ENCODE data around the gene KCNH5.

KCNH5 gene

GRCh38 chr14:62988967-62989366 lies 56.3 kb downstream of the KCNH5 start:
- no peak for DNase-seq (ENCODE audit: low read depth in 2 of 2)

DNA sequence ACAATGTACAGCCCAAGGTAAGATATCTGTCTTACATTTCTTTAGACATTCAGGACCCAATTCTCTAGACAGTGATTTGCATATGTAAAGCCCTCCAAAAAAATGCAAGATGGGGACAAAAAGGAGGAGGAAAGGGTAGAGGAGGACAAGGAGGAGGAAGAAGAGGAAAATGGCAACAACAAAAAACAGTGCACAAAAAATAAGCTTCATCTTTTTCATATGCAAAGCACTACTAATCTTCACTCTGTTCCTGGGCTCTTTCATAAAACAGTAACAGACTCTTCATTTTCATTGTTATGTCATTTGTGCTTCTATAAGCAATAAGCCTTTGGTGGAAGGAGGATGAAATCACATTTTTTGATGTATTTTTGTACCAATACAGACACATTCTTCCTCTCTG lies 61.4 kb downstream of the KCNH5 start:
- no peak for DNase-seq (ENCODE audit: low read depth in 2 of 2)

GRCh38 chr14:62980693-62981092 lies 64.6 kb downstream of the KCNH5 start:
- DNase-seq (ENCODE audit: low read depth in 2 of 2) = no peak

- DNase-seq (ENCODE audit: low read depth in 2 of 2) = no peak
These were observed 87.7 kb downstream of the KCNH5 start for GRCh38 chr14:62957562-62957961.

DNA sequence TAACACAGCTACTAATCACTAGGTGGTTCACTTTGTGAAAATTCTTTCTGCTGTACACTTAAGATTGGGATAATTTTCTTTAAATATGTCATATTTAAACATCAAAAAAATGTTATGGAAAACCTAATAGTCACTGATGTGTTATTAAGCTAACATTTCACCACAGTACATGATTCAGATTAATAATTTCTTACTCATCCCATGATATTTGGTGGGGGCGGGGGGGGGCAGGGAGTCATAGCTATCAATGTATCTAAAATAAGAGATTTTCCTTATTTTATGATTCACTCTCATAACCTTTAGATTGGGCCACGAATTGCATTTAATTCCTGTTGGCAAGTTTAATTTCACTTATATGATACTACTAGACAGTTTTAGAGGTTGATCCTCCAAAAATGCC lies 88.8 kb downstream of the KCNH5 start:
- DNase-seq (ENCODE audit: low read depth in 2 of 2) = no peak

DNA sequence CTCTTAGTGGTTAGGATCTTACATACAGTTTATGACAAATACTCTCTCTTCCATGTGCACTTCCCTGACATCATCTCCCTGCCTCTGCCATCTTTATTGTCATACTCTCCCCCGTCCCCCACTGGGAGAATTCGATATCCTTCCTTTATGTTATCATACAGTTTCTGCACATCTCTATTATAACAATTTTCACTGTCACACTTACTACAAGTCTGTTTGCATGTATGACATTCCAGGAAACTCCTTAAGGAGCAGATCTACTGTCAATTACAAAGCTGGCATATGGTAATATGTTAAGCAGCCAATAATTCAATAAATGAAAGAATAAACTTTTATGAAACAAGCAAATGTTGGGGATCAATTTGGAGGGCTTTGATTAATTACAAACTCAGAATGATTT lies 91.1 kb downstream of the KCNH5 start:
- DNase-seq (ENCODE audit: low read depth in 2 of 2) = no peak

- DNase-seq (ENCODE audit: low read depth in 2 of 2) = no peak
These were observed 93.0 kb downstream of the KCNH5 start for GRCh38 chr14:62952226-62952625.

DNA sequence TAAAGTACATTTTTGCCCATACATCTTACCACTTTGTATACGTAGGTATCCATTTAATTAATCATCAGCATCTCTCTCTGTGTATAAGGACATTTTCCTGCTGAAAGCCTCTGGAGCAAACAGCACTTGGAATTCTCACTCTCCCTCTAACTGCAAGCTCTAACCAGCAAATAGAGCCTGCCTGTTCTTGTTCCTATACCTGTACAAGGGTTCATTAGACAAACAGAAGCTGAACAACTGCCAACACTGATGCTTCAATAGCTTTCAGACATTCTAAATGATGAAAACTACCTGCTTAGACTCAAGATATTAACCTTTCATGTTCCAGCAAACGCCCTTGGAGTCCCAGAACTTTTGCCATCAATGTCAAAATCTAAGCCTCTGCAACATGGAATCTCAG lies 98.0 kb downstream of the KCNH5 start:
- no peak for DNase-seq (ENCODE audit: low read depth in 2 of 2)

DNA sequence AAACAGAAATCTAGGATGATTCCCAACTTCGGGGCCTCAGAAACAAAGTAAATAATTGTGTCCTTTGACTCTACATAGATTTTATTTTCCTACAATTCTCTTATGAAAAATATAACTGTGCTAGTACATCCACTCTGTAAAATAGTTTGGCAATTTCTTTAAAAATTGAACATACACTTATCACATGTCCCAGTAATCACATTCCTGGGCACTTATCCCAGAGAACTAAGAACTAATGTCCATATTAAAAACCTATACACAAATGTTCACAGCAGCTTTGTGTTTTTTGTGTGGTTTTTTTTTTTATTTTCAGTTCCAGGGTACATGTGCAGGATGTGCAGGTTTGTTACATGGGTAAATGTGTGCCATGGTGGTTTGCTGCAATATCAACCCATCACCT lies 99.0 kb downstream of the KCNH5 start:
- DNase-seq (ENCODE audit: low read depth in 2 of 2) = no peak

DNA sequence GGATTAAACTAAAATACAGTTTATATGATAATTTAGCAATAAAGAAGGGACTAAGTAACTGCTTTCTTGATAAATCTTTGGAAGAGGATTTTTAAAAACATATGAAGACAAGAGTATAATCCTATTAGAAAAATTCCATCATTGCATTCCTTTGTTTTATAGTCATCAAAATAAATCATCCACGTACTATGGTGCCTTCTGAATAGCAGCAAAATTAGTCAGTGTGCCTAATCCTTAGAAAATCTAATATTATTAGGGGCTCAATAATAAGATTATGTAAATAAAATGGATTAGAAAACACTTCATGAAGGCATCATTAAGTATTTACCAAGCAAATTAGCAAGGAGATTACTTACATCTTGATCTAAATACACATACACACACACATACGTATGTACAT lies 102.1 kb downstream of the KCNH5 start:
- no peak for DNase-seq (ENCODE audit: low read depth in 2 of 2)

- no peak for DNase-seq (ENCODE audit: low read depth in 2 of 2)
These were observed 105.3 kb downstream of the KCNH5 start for GRCh38 chr14:62939970-62940369.

GRCh38 chr14:62938778-62939177 lies 106.5 kb downstream of the KCNH5 start:
- DNase-seq (ENCODE audit: low read depth in 2 of 2) = no peak

DNA sequence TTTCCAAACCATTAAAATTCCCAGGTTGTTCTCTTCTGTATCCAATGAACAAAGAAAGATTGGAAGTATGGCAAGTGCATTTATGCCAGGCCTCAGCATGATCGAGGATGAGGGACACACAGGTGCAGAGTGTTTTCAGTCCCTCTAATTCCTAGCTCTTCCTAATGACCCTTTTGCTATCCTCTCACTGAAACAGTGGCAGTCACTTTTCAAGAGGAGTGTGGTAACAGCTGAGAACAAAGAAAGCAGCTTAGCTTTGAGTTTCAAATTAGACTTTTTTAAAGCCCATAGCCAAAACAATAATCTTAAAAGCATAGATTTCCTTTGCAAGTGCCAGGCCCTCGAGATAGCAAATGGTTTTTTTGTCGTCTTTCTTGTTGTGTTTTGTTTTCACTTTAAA lies 110.8 kb downstream of the KCNH5 start:
- no peak for DNase-seq (ENCODE audit: low read depth in 2 of 2)

DNA sequence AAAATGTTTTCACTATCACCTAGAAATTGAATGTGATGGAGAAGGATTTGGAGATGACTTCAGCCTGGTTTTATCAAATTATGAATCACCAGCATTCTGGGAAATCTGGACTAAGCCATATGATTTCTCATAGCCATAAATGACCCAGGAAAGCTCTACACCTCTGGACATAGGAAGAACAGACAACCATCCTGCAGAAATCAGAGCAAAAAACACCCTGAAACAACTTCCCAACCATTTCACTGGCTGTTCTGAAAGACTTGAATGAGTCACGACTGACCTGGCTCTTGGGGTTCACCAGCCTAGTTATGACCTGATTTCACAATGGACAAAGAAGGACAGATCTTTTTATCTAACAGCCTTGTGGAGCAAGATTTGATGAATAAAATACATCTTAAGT lies 123.8 kb downstream of the KCNH5 start:
- no peak for DNase-seq (ENCODE audit: low read depth in 2 of 2)

DNA sequence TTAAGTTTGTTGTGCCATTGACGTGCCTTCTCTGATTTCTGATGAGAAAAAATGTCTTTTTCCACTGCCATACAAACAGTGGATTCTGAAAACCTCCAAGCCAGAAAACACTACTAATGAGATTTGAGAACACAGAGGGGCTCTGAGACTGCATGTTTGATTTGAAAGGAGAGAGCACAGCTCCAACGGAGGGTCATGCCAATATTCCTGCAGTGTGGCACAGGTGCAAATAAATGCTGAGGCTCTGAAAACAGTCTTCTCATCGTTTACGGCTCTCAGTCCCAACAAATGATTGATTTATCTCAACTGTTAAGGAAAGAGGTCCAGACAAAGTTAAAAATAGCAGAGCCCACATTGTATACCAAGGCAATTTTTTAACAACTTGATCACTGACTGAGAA lies 128.7 kb downstream of the KCNH5 start:
- no peak for DNase-seq (ENCODE audit: low read depth in 2 of 2)

- no peak for DNase-seq (ENCODE audit: low read depth in 2 of 2)
These were observed 130.4 kb downstream of the KCNH5 start for GRCh38 chr14:62914873-62915272.

DNA sequence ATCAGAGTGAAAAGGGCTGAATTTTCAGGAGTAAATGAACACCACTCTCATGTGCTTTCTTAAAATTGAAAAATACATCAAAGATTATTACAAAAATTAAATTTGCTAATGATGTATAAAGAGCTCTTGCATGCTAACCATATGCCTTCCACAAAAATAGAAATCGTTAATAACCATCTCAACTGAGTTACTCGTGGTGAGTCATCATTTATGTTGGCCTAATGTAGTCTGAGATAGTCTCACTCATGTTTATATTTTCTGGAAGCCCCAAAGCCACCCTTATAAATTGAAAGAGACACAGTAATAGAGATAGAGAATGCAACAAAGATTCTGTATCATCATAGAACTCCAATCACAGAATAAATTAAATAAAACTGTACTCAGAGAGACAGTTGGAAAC lies 131.2 kb downstream of the KCNH5 start:
- DNase-seq (ENCODE audit: low read depth in 2 of 2) = no peak

DNA sequence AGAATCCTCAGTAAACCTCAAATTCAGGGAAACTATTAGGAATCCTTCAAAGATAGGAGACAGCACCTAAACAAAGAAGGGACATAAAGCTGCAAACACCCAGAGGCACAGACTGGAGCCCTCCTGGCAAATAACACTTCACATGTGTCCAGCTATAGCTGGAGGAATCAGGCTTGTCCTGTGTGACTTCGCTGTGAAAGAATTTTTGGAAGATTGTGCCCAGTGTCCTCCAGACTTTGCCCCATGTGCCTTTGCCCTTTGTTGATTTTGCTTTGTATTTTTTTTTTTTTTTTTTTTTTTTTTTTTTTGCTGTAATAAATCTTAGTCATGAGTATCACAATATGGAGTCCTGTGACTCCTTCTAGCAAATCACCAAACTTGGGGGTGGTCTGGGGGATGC lies 136.8 kb downstream of the KCNH5 start:
- DNase-seq (ENCODE audit: low read depth in 2 of 2) = no peak

DNA sequence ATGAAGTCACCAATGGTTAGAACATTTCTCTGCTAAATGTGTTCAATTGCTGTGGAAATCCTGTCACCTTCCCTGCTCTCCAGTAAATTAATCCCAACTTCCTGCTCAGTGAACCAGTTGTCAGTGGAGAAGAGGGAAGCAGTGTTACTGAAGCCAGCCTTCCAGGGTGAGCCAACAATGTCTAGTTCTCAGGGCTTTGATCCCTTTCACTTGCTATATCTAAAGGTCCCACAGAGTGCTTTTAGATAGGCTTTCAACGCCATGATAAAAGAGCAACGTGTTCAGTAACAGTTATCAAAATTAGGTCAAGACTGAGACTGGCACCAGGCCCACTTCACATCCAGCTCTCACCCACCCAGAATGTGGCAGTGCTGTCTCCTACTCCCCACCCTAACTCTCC lies 139.7 kb downstream of the KCNH5 start:
- no peak for DNase-seq (ENCODE audit: low read depth in 2 of 2)

DNA sequence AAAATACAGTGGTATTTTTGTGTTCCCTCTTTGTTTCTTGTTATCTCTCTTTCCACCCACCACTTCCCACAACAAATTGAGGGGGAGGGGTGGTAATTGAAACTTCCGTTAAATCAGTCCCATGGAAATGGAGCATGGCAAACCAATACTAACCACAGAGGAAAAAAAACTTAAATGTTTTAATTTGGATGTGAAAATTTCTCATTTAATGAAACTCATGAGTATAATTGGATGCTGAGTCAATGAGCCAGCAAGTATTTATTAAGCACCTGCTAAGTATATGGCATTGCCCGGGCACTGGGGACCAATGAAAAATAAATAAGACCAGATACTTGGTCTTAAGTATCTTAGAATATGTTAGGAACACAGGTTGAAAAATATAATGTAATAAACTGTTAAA lies 147.5 kb downstream of the KCNH5 start:
- DNase-seq (ENCODE audit: low read depth in 2 of 2) = no peak

GRCh38 chr14:62896932-62897456 lies 148.3 kb downstream of the KCNH5 start:
- DNase-seq (ENCODE audit: low read depth in 2 of 2) = no peak

- no peak for DNase-seq (ENCODE audit: low read depth in 2 of 2)
These were observed 150.5 kb downstream of the KCNH5 start for GRCh38 chr14:62894736-62895135.

GRCh38 chr14:62889364-62889763 lies 155.9 kb downstream of the KCNH5 start:
- DNase-seq (ENCODE audit: low read depth in 2 of 2) = no peak

GRCh38 chr14:62886461-62886860 lies 158.8 kb downstream of the KCNH5 start:
- no peak for DNase-seq (ENCODE audit: low read depth in 2 of 2)

DNA sequence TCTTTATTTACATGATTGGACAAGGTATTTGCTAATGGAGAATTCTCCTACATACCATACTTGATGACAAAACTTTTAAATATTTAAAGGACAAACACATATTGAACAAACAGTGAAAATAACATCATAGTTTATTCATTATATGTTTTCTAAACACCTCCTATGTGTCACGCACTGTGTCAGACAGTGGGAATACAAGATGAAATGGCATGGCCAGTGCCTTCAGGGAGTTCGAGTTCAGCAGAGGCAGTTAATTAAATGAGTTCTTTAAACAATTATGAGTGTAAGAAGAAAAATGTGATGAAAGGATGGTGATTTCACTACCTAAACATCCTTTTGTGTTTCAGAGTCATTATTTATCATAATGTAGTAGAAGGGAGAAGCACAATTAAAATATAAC lies 159.8 kb downstream of the KCNH5 start:
- no peak for DNase-seq (ENCODE audit: low read depth in 2 of 2)
